K562 (cell line): ENCODE measurements around the gene TXNRD2. TPM values are rescaled to one million over a fixed set of nuclear protein-coding genes. Genes with fewer than 3 reads are reported as not detected.

Source experiments
- CHAMP1 ChIP-seq: fragments of 450-650 bp; IDR thresholded peaks from 2 replicates; pipeline ENCODE4 v1.6.1; 2016; ENCODE audit warnings: mild to moderate bottlenecking
- CREBBP ChIP-seq: IDR thresholded peaks from one replicate; pipeline ENCODE4 v1.6.1; 2012; ENCODE audit warnings: low read depth, mild to moderate bottlenecking, control low read depth, inconsistent platforms, low read length
- CTCFL ChIP-seq: IDR thresholded peaks from 2 replicates; pipeline ENCODE4 v1.6.1; 2011; ENCODE audit warnings: borderline replicate concordance, low read depth, mild to moderate bottlenecking, moderate library complexity, low read length; ENCODE audit not compliant: insufficient read depth, poor library complexity, severe bottlenecking
- FOS ChIP-seq: IDR thresholded peaks from 3 replicates; pipeline ENCODE4 v1.6.1; 2011; ENCODE audit not compliant: insufficient read length; ENCODE audit errors: extremely low read depth
- HDAC1 ChIP-seq, 2 experiments: fragments of 450-650 bp; IDR thresholded peaks; 2 replicates each; pipeline ENCODE4 v1.6.1; 2016 to 2017; ENCODE audit warnings: inconsistent platforms in 1 of 2, mild to moderate bottlenecking in 1 of 2, moderate library complexity in 1 of 2
- HIVEP1 ChIP-seq: fragments of 250-450 bp; sonication (Bioruptor Pico); IDR thresholded peaks from 2 replicates; pipeline ENCODE4 v1.4.0; 2020; ENCODE audit warnings: mild to moderate bottlenecking
- MAFK ChIP-seq: IDR thresholded peaks from 2 replicates; pipeline ENCODE4 v1.6.1; 2011; ENCODE audit warnings: low read length, improper control_type of control experiment
- NR2C1 ChIP-seq, 2 experiments: fragments of 450-650 bp; IDR thresholded peaks; 2 replicates each; pipeline ENCODE4 v1.6.1; 2017; ENCODE audit warnings: mild to moderate bottlenecking in 2 of 2, antibody characterized with exemption in 1 of 2, inconsistent platforms in 1 of 2, missing compliant biosample characterization in 1 of 2, missing genetic modification characterization in 1 of 2
- RBM17 ChIP-seq: fragments of 200-400 bp; formaldehyde crosslinking; IDR thresholded peaks from 2 replicates; pipeline ENCODE4 v1.6.1; 2017; ENCODE audit warnings: low read depth, mild to moderate bottlenecking, low read length, borderline replicate concordance
- RNF2 ChIP-seq: sonication (generic); IDR thresholded peaks from 2 replicates; pipeline ENCODE4 v1.6.1; 2016
- TRIM28 ChIP-seq: fragments of 450-650 bp; IDR thresholded peaks from 2 replicates; pipeline ENCODE4 v1.6.1; 2017
- ZNF778 ChIP-seq: fragments of 450-650 bp; formaldehyde crosslinking; IDR thresholded peaks from 2 replicates; pipeline ENCODE4 v1.4.0; 2020; ENCODE audit warnings: mild to moderate bottlenecking, moderate library complexity
- polyA plus RNA-seq, 8 experiments: library from polyadenylated mRNA; depleted of rRNA in 4 of 8; stranded (reverse) in 5 of 8; unstranded in 3 of 8; fragments of >200 nt; fragmentation: Nextera tagmentation in 2 of 8; fragmentation: Illumina TruSeq in 1 of 8; extraction: Ambion mirVana in 2 of 8; extraction: Trizol in 1 of 8; gene quantifications; 2 replicates each; pipeline versions ENCODE4 v1.2.1 to v1.2.3, GENCODE V29; 2011 to 2014; ENCODE audit warnings: inconsistent platforms in 1 of 8, missing spikeins in 1 of 8
- total RNA-seq, 7 experiments: library from RNA; depleted of rRNA in 6 of 7; stranded (reverse); fragments of >200 nt in 6 of 7; fragmentation: Illumina TruSeq in 2 of 7; extraction: Trizol in 2 of 7; gene quantifications; 2 replicates each; pipeline versions ENCODE4 v1.2.1 to v1.2.3, GENCODE V29; 2011 to 2021; ENCODE audit warnings: low replicate concordance in 1 of 7
- TF ChIP-seq, protein P1 (sequence below): fragments of 250-450 bp; sonication (Bioruptor Pico); IDR thresholded peaks from 2 replicates; pipeline ENCODE4 v1.5.0; 2021
- TF ChIP-seq, protein P2 (sequence below): fragments of 250-450 bp; sonication (Bioruptor Pico); IDR thresholded peaks from 2 replicates; pipeline ENCODE4 v1.4.0; 2020; ENCODE audit warnings: mild to moderate bottlenecking, moderate library complexity

TXNRD2 gene
- total and polyA plus RNA-seq, 9 of the 15 experiments (the other 6 are each of a cell fraction or from before 2014, with no cell fraction given) = 3.3 to 80.2 (median 49.4) TPM

DNA sequence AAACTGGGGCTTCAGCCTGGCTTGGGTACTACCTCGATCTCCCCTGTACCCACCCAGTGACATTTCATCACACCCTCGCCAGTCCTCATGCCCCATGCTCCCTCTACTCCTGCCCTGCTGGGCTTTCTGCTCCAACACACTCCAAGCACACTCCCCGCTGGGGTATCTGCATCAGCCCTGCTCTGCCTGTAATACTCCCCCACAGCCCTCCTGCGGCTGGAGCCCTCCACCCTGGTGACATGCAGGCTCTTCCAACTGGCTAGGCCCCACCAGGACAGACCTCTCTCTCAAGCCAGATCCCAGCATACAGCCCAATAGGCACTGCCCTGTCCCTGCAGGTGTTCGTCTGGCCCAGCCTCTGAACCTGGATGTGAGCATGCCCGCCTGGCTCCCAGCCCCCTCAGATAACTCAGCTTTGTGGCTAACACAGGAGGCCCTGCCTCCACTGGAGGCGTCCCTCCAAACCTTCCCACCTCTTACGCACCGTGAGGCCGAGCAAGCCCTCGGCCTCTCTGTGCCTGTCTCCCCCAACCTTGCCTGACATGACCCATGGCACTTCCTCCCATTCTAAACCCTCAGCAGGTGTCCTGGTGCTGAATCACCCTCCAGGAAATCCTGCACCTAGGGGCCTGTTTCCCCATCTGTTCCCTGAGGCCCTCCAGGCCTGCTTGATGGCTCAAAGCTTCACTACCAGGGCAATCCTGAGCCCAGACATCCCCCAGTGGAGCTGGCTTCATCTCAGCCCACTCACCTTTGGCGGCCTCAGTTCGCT lies 33.5 kb upstream of the TXNRD2 start (continued):
- no peak for TF ChIP-seq CTCFL
- TF ChIP-seq, protein P1, sequence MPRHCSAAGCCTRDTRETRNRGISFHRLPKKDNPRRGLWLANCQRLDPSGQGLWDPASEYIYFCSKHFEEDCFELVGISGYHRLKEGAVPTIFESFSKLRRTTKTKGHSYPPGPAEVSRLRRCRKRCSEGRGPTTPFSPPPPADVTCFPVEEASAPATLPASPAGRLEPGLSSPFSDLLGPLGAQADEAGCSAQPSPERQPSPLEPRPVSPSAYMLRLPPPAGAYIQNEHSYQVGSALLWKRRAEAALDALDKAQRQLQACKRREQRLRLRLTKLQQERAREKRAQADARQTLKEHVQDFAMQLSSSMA (CRISPR knock-in tag) = no peak
- peak in 1 of 2 experiments; percentile 63; a peak in 2 of 4 replicates for TF ChIP-seq HDAC1 (IDR thresholded peaks at IDR 0.05)
- 0 out of 2 replicates have a peak, but pooled peaks have one; percentile 36 for TF ChIP-seq TRIM28
- no peak for TF ChIP-seq HIVEP1 (CRISPR knock-in tag)
- no peak for TF ChIP-seq CHAMP1
- TF ChIP-seq RNF2 = no peak
- TF ChIP-seq, protein P2, sequence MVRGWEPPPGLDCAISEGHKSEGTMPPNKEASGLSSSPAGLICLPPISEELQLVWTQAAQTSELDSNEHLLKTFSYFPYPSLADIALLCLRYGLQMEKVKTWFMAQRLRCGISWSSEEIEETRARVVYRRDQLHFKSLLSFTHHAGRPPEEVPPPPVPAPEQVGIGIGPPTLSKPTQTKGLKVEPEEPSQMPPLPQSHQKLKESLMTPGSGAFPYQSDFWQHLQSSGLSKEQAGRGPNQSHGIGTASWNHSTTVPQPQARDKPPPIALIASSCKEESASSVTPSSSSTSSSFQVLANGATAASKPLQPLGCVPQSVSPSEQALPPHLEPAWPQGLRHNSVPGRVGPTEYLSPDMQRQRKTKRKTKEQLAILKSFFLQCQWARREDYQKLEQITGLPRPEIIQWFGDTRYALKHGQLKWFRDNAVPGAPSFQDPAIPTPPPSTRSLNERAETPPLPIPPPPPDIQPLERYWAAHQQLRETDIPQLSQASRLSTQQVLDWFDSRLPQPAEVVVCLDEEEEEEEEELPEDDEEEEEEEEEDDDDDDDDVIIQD (CRISPR knock-in tag) = no peak
- TF ChIP-seq CREBBP = no peak
- no peak for TF ChIP-seq NR2C1 (IDR thresholded peaks at IDR 0.05)
- no peak for TF ChIP-seq NR2C1 (tag; IDR thresholded peaks at IDR 0.05)
- TF ChIP-seq ZNF778 (CRISPR knock-in tag) = no peak
- TF ChIP-seq FOS = no peak
- no peak for TF ChIP-seq RBM17
- TF ChIP-seq MAFK = peak; percentile 18; the same call in 1 of the 2 replicates
